ENCODE measurements around the gene LAMA3. TPM values are rescaled to one million over a fixed set of nuclear protein-coding genes. Genes with fewer than 3 reads are reported as not detected.
A peak's percentile ranks its signal among the peaks of the same experiment; 100 is the strongest.

LAMA3 gene
- total and polyA plus RNA-seq, 2 of the 13 experiments (the other 11 are each of a cell fraction or from before 2014, with no cell fraction given), result 0.45 to 2.2 TPM

- TF ChIP-seq ZNF790 (CRISPR knock-in tag; IDR thresholded peaks at IDR 0.05; ENCODE audit: borderline replicate concordance), result no peak
- no peak for TF ChIP-seq FLYWCH1 (CRISPR knock-in tag; IDR thresholded peaks at IDR 0.05)
- TF ChIP-seq KLF6 (CRISPR knock-in tag; IDR thresholded peaks at IDR 0.05), result no peak
- 0 out of 2 replicates have a peak, but pooled peaks have one; percentile 20 for TF ChIP-seq ARID3A (IDR thresholded peaks at IDR 0.05; ENCODE audit: low read depth, low read length)
- no peak for TF ChIP-seq SPEN (CRISPR knock-in tag; IDR thresholded peaks at IDR 0.05; ENCODE audit: low read depth)
- TF ChIP-seq LRRFIP1 (CRISPR knock-in tag; conservative IDR thresholded peaks at IDR 0.05), result no peak
- TF ChIP-seq MIXL1 (CRISPR knock-in tag; IDR thresholded peaks at IDR 0.05), result no peak
- no peak for TF ChIP-seq GTF2F1 (IDR thresholded peaks at IDR 0.05; ENCODE audit: low read length)
- no peak for TF ChIP-seq HNF1B (CRISPR knock-in tag; IDR thresholded peaks at IDR 0.05)
- peak; percentile 66; the same call in 1 of the 2 replicates for TF ChIP-seq TCF7L2 (IDR thresholded peaks at IDR 0.05; ENCODE audit: low read depth, low read length)
- TF ChIP-seq KAT8 (CRISPR knock-in tag; IDR thresholded peaks at IDR 0.05), result peak; percentile 34; the same call in 1 of the 2 replicates
- TF ChIP-seq ZNF276 (CRISPR knock-in tag; IDR thresholded peaks at IDR 0.05; ENCODE audit: low read depth), result no peak
- TF ChIP-seq ARNTL (CRISPR knock-in tag; IDR thresholded peaks at IDR 0.05), result no peak
- 0 out of 2 replicates have a peak, but pooled peaks have one; percentile 35 for TF ChIP-seq THRA (CRISPR knock-in tag; IDR thresholded peaks at IDR 0.05; ENCODE audit: borderline replicate concordance)
- no peak for TF ChIP-seq ZNF530 (CRISPR knock-in tag; IDR thresholded peaks at IDR 0.05; ENCODE audit: low read depth)
- no peak for TF ChIP-seq ZBTB10 (CRISPR knock-in tag; IDR thresholded peaks at IDR 0.05; ENCODE audit: borderline replicate concordance)
- TF ChIP-seq SMAD3 (CRISPR knock-in tag; IDR thresholded peaks at IDR 0.05), result no peak
- 0 out of 2 replicates have a peak, but pooled peaks have one; percentile 49 for TF ChIP-seq ZNF331 (CRISPR knock-in tag; IDR thresholded peaks at IDR 0.05)
Observed at GRCh38 chr18:23883277-23883790, 194.1 kb downstream of the LAMA3 start (continued).
